Measurements from ENCODE around the gene LAMA1. TPM values are rescaled to one million over a fixed set of nuclear protein-coding genes. Genes with fewer than 3 reads are reported as not detected.

The LAMA1 gene
- total RNA-seq, 1 experiment from 2014 or later = 28.8 TPM

DNA sequence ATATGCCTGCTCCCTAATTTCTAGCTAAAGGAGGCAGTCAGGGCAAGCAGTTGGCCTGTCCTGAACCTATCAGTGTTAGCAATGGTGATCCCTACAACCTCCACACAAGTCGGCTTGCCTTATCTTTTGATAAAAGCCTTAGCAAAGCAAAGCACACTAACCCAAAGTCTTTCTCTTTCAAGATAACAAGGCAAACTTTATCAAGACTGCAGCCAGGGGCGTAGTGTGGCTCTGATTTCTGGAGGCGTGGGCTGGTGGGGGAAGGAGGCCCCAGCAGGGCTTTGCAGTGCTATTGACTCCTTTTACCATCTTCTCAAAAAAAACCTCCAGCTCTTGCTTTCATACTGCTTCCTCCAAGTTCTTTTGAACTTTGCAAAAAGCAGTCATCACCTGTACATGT is 40.2 kb upstream of the LAMA1 start:
- Histone ChIP-seq H3K14ac (ENCODE audit: insufficient read depth, low read length) (no peak overlapping the region), H3T11ph (ENCODE audit: low read length) (no peak overlapping the region), H3K79me1 (ENCODE audit: insufficient read depth, low read depth, low read length, poor library complexity, severe bottlenecking) (no peaks in the 10 kb centered on the region), H3K27ac (ENCODE audit: insufficient read length, low read depth, low read length) (no peak overlapping the region), H2AK5ac (ENCODE audit: insufficient read length, low read length) (no peak overlapping the region), H3K9me3 (ENCODE audit: control insufficient read depth, low read depth, low read length) (no peaks in the 10 kb centered on the region), H3K4me1 (ENCODE audit: insufficient read depth, low read length) (no peaks in the 10 kb centered on the region; the same call in 1 of the 2 replicates), H3K27me3 (ENCODE audit: insufficient read depth, low read length) (no peaks in the 10 kb centered on the region), H4K91ac (ENCODE audit: insufficient read length, low read depth, low read length) (no peak overlapping the region), H4K8ac (replicated peaks; ENCODE audit: insufficient read length, low read depth, low read length) (no peak overlapping the region), H2BK120ac (ENCODE audit: low read depth, low read length, poor library complexity, severe bottlenecking) (no peak overlapping the region), H2BK20ac (ENCODE audit: low read depth, low read length, poor library complexity, severe bottlenecking) (no peak overlapping the region), H3K9ac (ENCODE audit: extremely low read depth, insufficient read length, low read length) (no peak overlapping the region), H4K5ac (ENCODE audit: insufficient read length, low read depth, low read length) (no peak overlapping the region), H3K23me2 (ENCODE audit: insufficient read length, low read depth, low read length, poor library complexity, severe bottlenecking) (no peaks in the 10 kb centered on the region), H2AFZ (ENCODE audit: low read length) (no peak overlapping the region), H3K23ac (ENCODE audit: insufficient read length, low read depth, low read length) (no peak overlapping the region), H2BK12ac (ENCODE audit: insufficient read length, low read depth, low read length) (no peak overlapping the region), H3K18ac (ENCODE audit: insufficient read length, low read depth, low read length) (no peak overlapping the region), H2BK15ac (ENCODE audit: low read depth, low read length) (no peak overlapping the region), H4K20me1 (ENCODE audit: control insufficient read depth, insufficient read depth, insufficient read length) (no peaks in the 10 kb centered on the region), H3K79me2 (ENCODE audit: insufficient read depth, low read length) (no peaks in the 10 kb centered on the region), H3K56ac (ENCODE audit: insufficient read length, low read depth, low read length) (no peak overlapping the region), H3K4me2 (ENCODE audit: insufficient read depth, insufficient read length, low read length) (no peak overlapping the region), H3K4ac (ENCODE audit: low read depth, low read length) (no peak overlapping the region), H2BK5ac (ENCODE audit: insufficient read length, low read length) (no peak overlapping the region)
- H3K27ac Mint-ChIP-seq = no peak overlapping the region
- peaks cover 7 to 13% of the 10 kb centered on the region in 2 experiments for H3K4me1 Mint-ChIP-seq
- H3K4me3 Mint-ChIP-seq = no peak overlapping the region
- no peaks in the 10 kb centered on the region; the same call in 1 of the 2 replicates for H3K27me3 Mint-ChIP-seq (ENCODE audit: low read depth)
- no peaks in the 10 kb centered on the region; a peak in 1 of 7 replicates for H3K36me3 Mint-ChIP-seq (ENCODE audit: insufficient read depth in 1 of 3, low read depth in 3 of 3)
- 0 out of 5 replicates have a peak, but pooled peaks cover 0 to 3% of the 10 kb centered on the region in 2 experiments for H3K9me3 Mint-ChIP-seq
- no CpG with 5 or more reads among the region's 3 CpGs for WGBS (ENCODE audit: extremely low coverage, insufficient read length, low lambda C conversion rate)
- DNase-seq = no peak
- TF ChIP-seq, protein P1, sequence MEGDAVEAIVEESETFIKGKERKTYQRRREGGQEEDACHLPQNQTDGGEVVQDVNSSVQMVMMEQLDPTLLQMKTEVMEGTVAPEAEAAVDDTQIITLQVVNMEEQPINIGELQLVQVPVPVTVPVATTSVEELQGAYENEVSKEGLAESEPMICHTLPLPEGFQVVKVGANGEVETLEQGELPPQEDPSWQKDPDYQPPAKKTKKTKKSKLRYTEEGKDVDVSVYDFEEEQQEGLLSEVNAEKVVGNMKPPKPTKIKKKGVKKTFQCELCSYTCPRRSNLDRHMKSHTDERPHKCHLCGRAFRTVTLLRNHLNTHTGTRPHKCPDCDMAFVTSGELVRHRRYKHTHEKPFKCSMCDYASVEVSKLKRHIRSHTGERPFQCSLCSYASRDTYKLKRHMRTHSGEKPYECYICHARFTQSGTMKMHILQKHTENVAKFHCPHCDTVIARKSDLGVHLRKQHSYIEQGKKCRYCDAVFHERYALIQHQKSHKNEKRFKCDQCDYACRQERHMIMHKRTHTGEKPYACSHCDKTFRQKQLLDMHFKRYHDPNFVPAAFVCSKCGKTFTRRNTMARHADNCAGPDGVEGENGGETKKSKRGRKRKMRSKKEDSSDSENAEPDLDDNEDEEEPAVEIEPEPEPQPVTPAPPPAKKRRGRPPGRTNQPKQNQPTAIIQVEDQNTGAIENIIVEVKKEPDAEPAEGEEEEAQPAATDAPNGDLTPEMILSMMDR (conservative IDR thresholded peaks at IDR 0.05) = no peak
